Measurements from ENCODE around the gene DPP8.
"Not testable (repeated sequence)": the region's sequence is repeated elsewhere in the genome, so short reads cannot be mapped to it uniquely, and the experiment has no call there.

DPP8 gene

GRCh38 chr15:65525622-65526021 lies 8.1 kb upstream of the DPP8 start:
- in situ Hi-C loops (cut with MboI; ENCODE audit: low sequenced_read_pairs): no loop called here

GRCh38 chr15:65524226-65524625 lies 6.7 kb upstream of the DPP8 start:
- in situ Hi-C loops (cut with MboI; ENCODE audit: low sequenced_read_pairs): no loop called here

- in situ Hi-C loops (cut with MboI; ENCODE audit: low sequenced_read_pairs): no loop called here
These were observed 3.9 kb upstream of the DPP8 start for GRCh38 chr15:65521350-65521749.

GRCh38 chr15:65518633-65519285 lies 1.3 kb upstream of the DPP8 start:
- in situ Hi-C loops (cut with MboI; ENCODE audit: low sequenced_read_pairs): no loop called here

- in situ Hi-C loops (cut with MboI; ENCODE audit: low sequenced_read_pairs): no loop called here
These were observed 348 bp upstream of the DPP8 start for GRCh38 chr15:65517866-65518207.

- in situ Hi-C loops (cut with MboI; ENCODE audit: low sequenced_read_pairs): no loop called here
These were observed 4.6 kb downstream of the DPP8 start for GRCh38 chr15:65512807-65513416.

GRCh38 chr15:65512189-65512588 lies 5.3 kb downstream of the DPP8 start:
- in situ Hi-C loops (cut with MboI; ENCODE audit: low sequenced_read_pairs): no loop called here

GRCh38 chr15:65509321-65509720 lies 8.2 kb downstream of the DPP8 start:
- in situ Hi-C loops (cut with MboI; ENCODE audit: low sequenced_read_pairs): no loop called here

GRCh38 chr15:65494076-65494475 lies 23.4 kb downstream of the DPP8 start:
- in situ Hi-C loops (cut with MboI; ENCODE audit: low sequenced_read_pairs): no loop called here

GRCh38 chr15:65484876-65485275 lies 32.6 kb downstream of the DPP8 start:
- in situ Hi-C loops (cut with MboI; ENCODE audit: low sequenced_read_pairs): no loop called here

- in situ Hi-C loops (cut with MboI; ENCODE audit: low sequenced_read_pairs): no loop called here
These were observed 40.6 kb downstream of the DPP8 start for GRCh38 chr15:65476903-65477302.

GRCh38 chr15:65470866-65471265 lies 46.6 kb downstream of the DPP8 start:
- in situ Hi-C loops (cut with MboI; ENCODE audit: low sequenced_read_pairs): no loop called here

GRCh38 chr15:65468229-65468909 lies 49.1 kb downstream of the DPP8 start:
- in situ Hi-C loops (cut with MboI; ENCODE audit: low sequenced_read_pairs): no loop called here

GRCh38 chr15:65466901-65467300 lies 50.6 kb downstream of the DPP8 start:
- in situ Hi-C loops (cut with MboI; ENCODE audit: low sequenced_read_pairs): no loop called here

GRCh38 chr15:65463096-65463495 lies 54.4 kb downstream of the DPP8 start:
- in situ Hi-C loops (cut with MboI; ENCODE audit: low sequenced_read_pairs): not testable (repeated sequence)

GRCh38 chr15:65460741-65461347 lies 56.6 kb downstream of the DPP8 start:
- in situ Hi-C loops (cut with MboI; ENCODE audit: low sequenced_read_pairs): no loop called here

GRCh38 chr15:65455256-65455655 lies 62.2 kb downstream of the DPP8 start:
- in situ Hi-C loops (cut with MboI; ENCODE audit: low sequenced_read_pairs): not testable (repeated sequence)

GRCh38 chr15:65451989-65452388 lies 65.5 kb downstream of the DPP8 start:
- in situ Hi-C loops (cut with MboI; ENCODE audit: low sequenced_read_pairs): no loop called here

GRCh38 chr15:65450556-65450955 lies 66.9 kb downstream of the DPP8 start:
- in situ Hi-C loops (cut with MboI; ENCODE audit: low sequenced_read_pairs): no loop called here

- in situ Hi-C loops (cut with MboI; ENCODE audit: low sequenced_read_pairs): no loop called here
These were observed 70.3 kb downstream of the DPP8 start for GRCh38 chr15:65447145-65447544.

GRCh38 chr15:65434201-65434600 lies 83.3 kb downstream of the DPP8 start:
- in situ Hi-C loops (cut with MboI; ENCODE audit: low sequenced_read_pairs): no loop called here

GRCh38 chr15:65431731-65432130 lies 85.8 kb downstream of the DPP8 start:
- in situ Hi-C loops (cut with MboI; ENCODE audit: low sequenced_read_pairs): no loop called here
